HG02870 (cell line): ENCODE data around the gene ZNF230.

ENCODE experiments used
- ATAC-seq: cut with Tn5 transposase; IDR thresholded peaks from one replicate; pipeline ENCODE4 v1.9.1; 2021; ENCODE audit warnings: mild to moderate bottlenecking, moderate library complexity; ENCODE audit not compliant: unreplicated experiment

The ZNF230 gene

DNA sequence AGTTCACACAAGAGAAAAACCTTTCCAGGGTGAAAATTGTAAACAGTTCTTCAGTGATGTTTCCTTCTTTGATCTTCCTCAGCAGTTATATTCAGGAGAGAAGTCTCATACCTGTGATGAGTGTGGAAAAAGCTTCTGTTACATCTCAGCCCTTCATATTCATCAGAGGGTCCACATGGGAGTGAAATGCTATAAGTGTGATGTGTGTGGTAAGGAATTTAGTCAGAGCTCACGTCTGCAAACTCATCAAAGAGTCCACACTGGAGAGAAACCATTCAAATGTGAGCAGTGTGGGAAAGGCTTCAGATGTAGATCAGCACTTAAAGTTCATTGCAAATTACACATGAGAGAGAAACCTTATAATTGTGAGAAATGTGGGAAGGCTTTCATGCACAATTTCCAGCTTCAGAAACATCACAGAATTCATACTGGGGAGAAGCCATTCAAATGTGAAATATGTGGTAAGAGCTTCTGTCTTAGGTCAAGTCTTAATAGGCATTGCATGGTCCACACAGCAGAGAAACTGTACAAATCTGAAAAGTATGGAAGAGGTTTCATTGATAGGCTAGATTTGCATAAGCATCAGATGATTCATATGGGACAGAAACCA lies 29.3 kb downstream of the ZNF230 start:
- no peak for ATAC-seq

DNA sequence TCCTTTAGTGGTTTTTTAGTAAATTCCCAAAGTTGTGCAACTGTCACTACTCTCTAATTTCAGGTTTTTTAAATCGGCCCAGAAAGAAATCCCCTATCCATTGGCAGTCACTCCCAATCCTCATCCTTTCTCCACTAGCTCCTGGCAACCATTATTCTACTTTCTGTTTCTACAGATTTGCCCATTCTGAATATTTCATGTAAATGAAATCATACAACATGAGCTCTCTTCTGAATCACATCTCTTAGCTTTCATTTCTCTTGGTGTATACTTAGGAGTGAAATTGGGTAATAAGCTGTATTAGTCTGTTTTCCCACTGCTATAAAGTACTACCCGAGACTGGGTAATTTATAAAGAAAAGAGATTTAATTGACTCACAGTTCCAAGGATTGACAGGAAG lies 39.4 kb downstream of the ZNF230 start:
- no peak for ATAC-seq

- peak; percentile 8 for ATAC-seq
Measured at GRCh38 chr19:44050740-44051649, 48.2 kb downstream of the ZNF230 start.

- ATAC-seq: peak; percentile 74
Measured at GRCh38 chr19:44051650-44052402, 49.1 kb downstream of the ZNF230 start, which contains the start of gene ZNF223. Gene ZNF223 (plus strand): TSS chr19:44052036. CDS start chr19:44055177, 3,141 bp downstream.

DNA sequence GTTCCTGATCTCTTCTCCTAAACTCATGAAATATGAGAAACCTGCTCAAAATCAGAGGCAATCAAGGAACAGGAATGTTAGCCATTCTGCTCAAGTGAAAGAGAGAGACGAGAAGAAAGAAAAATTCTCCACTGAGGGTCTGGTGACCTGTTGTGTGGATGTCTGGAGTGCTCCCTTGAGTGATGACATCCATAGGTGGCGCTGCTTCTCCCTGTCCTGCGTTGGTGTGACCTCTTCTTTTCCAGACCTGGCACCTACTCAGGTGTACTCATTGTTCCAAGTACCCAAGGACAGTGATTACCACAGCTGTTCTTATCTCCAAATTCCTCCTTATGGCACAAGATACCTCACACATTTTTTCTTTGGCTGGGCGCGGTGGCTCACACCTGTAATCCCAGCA lies 53.1 kb downstream of the ZNF230 start:
- ATAC-seq: no peak

- ATAC-seq: no peak
Measured at GRCh38 chr19:44059229-44059628, 56.5 kb downstream of the ZNF230 start.

DNA sequence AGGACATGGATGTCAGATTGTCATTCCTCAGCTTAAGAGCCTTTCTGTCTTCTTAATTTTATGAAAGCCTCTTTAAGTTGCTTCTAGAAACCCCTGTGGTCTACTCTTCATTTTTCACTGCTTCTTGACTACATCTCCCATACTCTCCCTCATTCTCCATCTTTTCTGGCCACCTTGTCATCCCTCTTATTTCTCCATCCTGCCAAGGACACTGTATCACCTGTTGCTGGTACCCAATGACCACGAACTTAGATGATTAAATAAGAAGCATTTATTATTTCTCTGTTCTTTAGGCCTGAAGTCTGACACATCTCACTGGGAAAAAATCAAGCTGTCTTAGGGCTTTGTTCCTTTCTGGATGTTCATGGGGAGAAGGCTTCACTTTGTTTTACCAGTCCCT lies 58.3 kb downstream of the ZNF230 start:
- no peak for ATAC-seq
